ENCODE measurements around the gene TMEM202.
"Not testable (repeated sequence)": the region's sequence is repeated elsewhere in the genome, so short reads cannot be mapped to it uniquely, and the experiment has no call there.

Gene TMEM202

GRCh38 chr15:72402726-72403125 lies 4.6 kb downstream of the TMEM202 start:
- no peak for DNase-seq (ENCODE audit: low read depth in 2 of 2)

GRCh38 chr15:72404356-72404755 lies 6.3 kb downstream of the TMEM202 start:
- no peak for DNase-seq (ENCODE audit: low read depth in 2 of 2)

GRCh38 chr15:72404841-72405240 lies 6.7 kb downstream of the TMEM202 start:
- DNase-seq (ENCODE audit: low read depth in 2 of 2) = no peak

GRCh38 chr15:72406936-72407335 lies 8.8 kb downstream of the TMEM202 start:
- DNase-seq (ENCODE audit: low read depth in 2 of 2) = no peak

GRCh38 chr15:72411111-72411510 lies 13.0 kb downstream of the TMEM202 start:
- no peak for DNase-seq (ENCODE audit: low read depth in 2 of 2)

- DNase-seq (ENCODE audit: low read depth in 2 of 2) = no peak
These were observed 13.4 kb downstream of the TMEM202 start for GRCh38 chr15:72411544-72411943.

- not testable (repeated sequence) for DNase-seq (ENCODE audit: low read depth in 2 of 2)
These were observed 15.2 kb downstream of the TMEM202 start for GRCh38 chr15:72413337-72413736.

GRCh38 chr15:72415304-72415703 lies 17.2 kb downstream of the TMEM202 start:
- DNase-seq (ENCODE audit: low read depth in 2 of 2) = no peak

GRCh38 chr15:72419768-72420167 lies 21.7 kb downstream of the TMEM202 start:
- DNase-seq (ENCODE audit: low read depth in 2 of 2) = not testable (repeated sequence)

GRCh38 chr15:72420576-72420975 lies 22.5 kb downstream of the TMEM202 start:
- no peak for DNase-seq (ENCODE audit: low read depth in 2 of 2)

GRCh38 chr15:72421484-72421883 lies 23.4 kb downstream of the TMEM202 start:
- no peak for DNase-seq (ENCODE audit: low read depth in 2 of 2)

GRCh38 chr15:72423256-72423655 lies 25.2 kb downstream of the TMEM202 start:
- no peak for DNase-seq (ENCODE audit: low read depth in 2 of 2)

- DNase-seq (ENCODE audit: low read depth in 2 of 2) = no peak
These were observed 28.6 kb downstream of the TMEM202 start for GRCh38 chr15:72426753-72427152.

GRCh38 chr15:72437650-72438316 lies 39.7 kb downstream of the TMEM202 start:
- DNase-seq (ENCODE audit: low read depth in 2 of 2) = no peak

- not testable (repeated sequence) for DNase-seq (ENCODE audit: low read depth in 2 of 2)
These were observed 44.7 kb downstream of the TMEM202 start for GRCh38 chr15:72442848-72443247.

GRCh38 chr15:72445426-72445825 lies 47.3 kb downstream of the TMEM202 start:
- no peak for DNase-seq (ENCODE audit: low read depth in 2 of 2)

- DNase-seq (ENCODE audit: low read depth in 2 of 2) = no peak
These were observed 52.7 kb downstream of the TMEM202 start for GRCh38 chr15:72450805-72451204.

GRCh38 chr15:72451224-72451623 lies 53.1 kb downstream of the TMEM202 start:
- no peak for DNase-seq (ENCODE audit: low read depth in 2 of 2)

- DNase-seq (ENCODE audit: low read depth in 2 of 2) = no peak
These were observed 58.6 kb downstream of the TMEM202 start for GRCh38 chr15:72456684-72457083.

Data from stimulated activated CD8-positive, alpha-beta memory T cell treated with anti-CD3 and anti-CD28 coated beads, Interleukin-2, amount 100 ng/mL, for 48 hours (primary cell).